ENCODE data around the gene VWC2L.

VWC2L gene

DNA sequence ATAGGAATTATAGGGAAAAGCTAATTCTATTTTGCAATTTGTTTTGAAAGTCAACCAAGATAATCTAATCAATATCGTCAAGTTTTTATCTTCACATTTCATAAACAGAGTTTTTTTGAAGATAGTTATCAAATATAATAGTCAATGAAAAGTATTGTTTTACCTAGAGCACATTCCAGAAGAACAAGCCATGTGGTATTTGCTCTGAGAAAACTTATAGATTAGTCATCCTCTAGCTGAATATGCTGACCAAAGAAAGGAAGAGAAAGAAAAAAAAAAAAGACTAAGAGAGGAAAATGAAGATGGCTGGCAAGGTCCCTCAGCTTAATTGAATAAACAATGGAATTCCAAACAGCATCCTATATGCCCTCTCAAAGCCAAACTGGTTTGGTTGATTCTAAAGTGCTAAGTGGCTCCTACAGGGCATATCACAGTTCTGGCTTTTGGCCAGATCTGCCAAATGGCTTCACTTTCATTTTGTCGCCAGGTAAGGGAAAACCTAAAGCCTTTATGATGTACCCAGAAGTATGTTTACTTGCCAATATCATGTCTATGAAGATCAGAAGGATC lies 132.6 kb downstream of the VWC2L start:
- FAIRE-seq: no peak

DNA sequence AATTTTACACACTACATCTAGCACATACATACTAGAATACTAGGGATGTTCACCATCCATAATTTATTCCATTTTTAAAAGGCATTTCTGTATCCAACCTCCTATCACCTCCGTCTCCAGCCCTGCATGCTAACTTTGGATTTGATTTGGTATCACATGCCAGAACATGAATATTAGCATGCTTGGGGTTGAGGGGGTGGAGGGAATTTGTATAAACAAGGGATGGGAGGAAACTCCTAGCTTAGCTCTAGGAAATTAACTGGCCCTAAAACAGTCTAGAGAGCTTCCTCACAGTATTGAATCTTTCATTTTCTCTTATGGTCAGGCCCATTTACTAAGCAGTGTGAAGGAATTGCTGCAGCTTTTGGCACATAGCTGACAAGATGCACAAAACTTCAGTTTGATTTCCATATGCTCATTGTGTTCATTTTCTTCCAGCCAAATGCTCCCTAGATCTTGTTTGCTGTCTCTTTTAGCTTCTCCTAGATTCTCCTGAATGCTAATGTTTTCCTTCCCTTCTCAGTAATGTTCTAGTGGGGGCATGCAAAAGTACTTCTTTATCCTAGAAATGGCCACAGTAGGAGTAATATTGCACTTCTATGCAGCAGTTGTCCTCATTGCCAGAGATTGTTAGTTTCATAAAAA lies 135.2 kb downstream of the VWC2L start:
- no peak for FAIRE-seq

DNA sequence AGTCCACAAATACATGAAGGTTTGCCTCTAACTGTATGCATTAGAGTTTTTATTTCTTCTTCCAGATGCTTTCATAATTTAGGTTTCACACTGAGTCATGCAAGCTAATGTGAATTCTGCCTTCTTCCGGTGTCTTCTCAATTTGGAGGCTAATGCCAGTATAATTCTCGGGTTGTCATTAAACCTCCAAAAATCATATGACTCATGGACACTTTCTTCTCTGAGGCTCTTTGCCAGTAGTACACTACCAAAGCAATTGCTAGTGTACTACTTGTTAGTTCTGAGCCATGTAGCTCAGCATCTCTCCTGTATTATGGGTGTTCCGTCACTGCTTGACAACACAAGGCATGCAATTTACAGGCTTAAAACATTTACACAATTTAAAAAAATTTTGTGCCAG lies 137.1 kb downstream of the VWC2L start:
- FAIRE-seq: no peak

DNA sequence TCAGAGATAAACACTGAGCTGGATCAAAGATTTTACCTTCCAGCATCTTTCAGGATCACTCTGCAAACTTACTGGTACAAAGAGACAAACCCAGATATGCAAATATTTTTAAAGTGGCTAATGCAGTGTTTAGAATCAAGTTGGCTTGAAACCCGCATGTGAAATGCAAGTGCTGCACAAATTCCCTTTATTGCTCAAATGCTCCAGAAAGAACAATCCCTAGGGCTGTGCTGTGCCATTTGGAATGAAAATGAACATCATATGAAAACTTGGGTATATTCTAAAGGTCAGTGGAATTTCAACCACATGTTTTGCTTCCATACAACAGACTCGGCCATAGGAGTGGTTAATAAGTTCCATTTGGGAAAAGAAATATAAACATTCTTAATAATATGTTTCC lies 139.1 kb downstream of the VWC2L start:
- no peak for FAIRE-seq

DNA sequence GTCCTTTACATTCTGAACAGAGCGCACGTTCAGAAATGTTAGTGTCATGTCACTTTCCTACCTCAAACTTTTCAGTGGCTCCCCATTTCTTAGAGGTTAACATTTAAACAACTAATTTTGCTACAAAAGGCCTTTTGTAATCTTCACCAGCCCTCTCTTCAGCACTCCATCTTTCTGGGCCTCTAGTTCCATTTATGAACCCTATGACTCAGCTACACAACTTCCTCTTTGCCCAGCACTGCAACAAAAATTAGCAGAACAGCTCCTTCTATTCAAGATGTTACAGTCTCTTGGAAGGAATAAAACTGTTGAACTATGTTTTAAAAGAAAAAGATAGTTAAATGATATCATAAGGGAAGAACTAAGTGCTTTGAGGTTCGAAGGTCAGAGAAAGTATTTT lies 139.9 kb downstream of the VWC2L start:
- FAIRE-seq: no peak

DNA sequence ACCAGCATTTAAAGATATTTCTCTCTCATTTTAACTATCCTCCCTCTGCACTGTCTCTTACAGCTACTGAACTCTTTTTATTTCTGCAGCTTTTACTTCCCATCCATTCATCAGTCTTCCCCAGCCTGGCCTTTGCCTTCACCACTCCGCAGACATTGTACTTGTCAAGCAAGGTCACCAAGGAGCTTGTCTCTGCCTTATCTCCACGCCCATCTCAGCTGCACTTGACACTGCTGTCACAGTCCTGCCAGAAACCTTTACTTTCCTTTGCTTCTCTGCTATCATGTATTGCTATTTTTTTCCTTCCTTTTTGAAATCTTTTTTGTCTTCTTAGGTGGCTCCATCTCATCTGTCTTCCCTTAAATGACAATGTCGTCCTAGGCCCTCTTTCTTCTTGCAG lies 147.0 kb downstream of the VWC2L start:
- no peak for FAIRE-seq

DNA sequence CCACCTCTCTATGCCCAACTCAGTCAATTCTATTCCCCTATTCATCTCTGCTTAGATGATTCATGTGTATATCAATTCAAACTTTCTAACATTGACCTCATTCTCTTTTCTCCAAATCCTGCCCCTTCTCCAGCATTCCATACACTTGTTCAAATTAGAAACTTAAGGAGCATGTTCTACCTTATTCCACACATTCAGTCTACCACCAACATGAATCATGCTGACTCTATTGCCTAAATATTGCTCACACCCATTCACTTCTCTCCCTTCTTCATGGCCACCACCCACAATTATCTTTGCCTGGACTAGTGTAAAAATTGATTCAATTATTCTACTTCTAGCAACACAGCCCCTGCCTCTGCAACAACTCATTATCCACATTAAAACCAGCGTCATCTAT lies 147.5 kb downstream of the VWC2L start:
- FAIRE-seq: no peak

DNA sequence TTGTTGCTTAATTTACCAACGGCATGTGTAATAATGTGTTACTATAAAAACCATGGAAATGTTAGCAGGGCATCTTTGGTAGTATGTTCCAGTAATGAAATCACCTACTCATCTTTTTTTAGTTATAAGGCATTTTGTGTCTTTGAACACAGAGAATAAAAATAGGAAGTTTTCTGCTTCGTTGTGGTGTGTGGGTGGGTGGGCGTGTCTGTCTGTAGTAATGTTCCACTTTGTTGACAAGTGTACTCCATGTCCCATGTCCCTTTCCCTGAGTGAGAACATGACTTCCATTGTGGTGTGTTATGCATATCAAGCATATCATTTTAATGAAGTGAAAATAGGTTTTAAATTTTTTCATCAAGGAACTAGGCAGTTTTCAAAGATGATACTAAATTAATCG lies 149.3 kb downstream of the VWC2L start:
- FAIRE-seq: no peak

DNA sequence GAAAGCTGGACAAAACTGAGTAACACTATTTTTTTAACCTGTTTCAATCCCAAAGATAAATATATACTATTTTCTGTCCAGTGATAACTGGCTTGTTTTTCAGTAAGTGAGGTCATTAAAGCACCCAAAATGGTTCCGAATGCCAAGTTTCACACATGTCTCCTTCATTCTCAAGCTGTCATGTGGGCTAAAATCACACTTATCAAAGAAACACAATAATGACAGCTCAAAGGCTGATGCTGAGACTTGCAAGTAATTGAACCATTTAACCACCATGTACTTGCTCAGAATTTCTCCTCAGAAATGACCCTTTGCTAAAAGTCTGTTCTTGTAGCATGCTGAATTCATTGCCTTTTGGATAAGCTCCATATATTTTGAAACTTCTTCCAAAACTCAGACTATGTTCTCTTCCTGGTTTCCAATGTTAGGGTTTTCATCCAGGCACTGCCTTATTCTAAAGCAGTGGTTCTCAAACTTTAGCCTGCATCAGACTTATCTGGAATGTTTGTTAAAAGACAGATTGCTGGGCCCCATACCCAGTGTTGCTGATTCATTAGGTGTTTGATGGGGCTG lies 149.8 kb downstream of the VWC2L start:
- FAIRE-seq: no peak

DNA sequence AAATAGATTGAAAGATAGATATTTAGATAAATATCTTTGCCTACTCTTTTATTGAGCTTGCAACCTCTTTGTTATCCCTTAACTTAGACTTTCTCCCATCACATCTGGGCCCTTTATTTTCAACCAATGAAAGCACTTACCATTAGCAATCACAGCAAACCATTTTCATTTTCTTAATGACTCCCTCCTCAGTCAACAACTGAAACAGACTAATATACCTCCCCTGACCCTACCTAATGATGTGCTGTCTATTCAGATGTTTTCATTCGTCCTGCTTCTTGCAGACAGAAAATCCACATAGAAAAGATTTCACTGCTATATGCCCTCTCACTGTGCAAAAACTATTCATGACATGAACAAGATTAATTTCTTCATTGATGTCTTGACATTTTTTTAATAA lies 154.4 kb downstream of the VWC2L start:
- FAIRE-seq: no peak

DNA sequence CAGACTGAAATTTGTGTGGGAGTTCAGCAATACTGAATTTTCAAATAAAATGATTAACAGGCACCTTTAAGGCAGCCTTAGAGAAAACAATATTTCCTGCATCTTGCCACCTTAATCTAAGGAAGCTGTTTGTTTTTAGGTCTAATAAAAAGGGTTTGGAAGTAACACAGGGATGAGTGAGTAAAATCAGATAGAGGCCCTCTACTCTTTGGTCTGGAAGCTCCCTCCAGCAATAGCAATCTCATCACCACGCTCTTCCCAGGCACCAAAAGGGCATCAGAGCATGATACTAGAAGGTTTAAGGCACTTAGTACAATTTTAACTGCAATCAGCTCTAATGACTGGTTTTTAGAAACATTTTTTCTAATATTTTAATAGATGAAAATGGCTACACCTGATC lies 155.6 kb downstream of the VWC2L start:
- FAIRE-seq: no peak

DNA sequence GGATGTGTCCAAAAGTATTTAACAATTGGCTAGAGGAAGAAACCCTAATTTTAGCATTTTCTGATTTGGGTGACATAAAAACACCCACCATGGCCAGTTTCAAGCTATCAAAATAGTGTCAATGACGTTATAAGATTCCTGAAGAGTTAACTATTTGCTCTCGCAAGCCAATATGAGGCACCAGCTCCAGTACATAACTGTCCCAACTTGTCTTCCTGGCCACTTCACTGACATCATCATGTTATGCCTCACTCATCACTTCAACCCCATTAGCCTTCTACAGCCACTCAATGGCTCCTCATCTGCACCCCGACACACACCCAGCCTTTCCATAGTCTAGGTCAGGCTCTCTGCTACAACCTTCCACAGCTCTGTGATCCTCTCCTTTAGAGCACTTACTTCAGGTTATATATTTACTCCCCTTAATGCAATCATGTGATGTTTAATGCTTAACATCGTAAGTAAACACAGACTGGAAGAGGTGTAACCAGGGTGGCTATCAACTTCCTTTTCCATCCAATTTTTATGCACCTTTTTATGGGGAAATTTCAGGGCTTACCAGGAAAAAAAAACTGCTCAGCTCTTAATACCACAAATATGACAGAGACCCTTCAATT lies 158.7 kb downstream of the VWC2L start:
- FAIRE-seq: no peak

DNA sequence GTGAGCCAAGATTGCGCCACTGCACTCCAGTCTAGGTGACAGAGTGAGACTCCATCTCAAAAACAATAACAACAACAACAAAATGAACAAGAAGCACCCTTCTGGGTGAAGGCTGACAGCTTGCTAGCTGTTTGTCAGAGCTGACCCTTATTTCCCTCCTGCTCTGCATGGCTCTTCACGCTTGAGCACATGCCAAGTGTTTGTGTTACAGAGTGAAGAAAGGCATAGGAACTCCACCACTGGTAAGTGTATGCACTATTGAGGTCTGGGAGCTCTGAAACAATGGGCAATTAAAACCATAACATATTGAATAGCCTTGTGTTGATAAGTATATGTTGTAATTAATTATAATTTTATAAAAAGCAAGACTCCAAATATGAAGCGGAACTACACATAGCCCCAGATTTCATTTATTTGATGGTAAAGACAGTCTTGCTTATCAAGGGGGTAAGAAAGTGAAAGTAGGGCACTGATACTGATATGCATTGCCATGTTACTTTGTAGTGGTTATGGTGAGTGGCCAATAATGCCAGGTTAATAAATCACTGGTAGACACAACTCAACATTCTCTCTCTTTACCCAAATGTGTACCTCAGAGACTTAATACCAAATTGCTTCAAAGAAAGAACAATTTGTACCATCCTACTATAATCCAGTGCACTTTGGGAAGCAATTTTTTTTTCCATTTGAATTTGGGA lies 163.4 kb downstream of the VWC2L start:
- no peak for FAIRE-seq

DNA sequence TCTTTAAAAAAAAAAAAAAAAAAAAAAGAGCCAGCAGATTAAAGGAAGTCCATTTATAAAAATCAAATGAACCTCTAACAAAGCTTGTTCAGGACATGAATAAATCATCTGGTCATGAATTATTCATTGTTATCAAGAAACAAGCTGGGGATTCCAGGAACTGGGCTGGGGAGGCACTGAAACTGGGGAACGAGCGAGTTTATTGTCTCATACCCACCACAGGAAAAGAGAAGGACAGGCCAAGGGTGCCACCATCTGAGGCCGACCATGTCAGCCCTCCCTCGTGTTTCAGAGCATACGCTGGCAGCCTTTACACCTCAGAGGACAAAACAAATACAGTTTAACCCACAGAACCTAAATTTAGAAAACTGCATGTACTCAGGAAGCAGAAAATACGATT lies 164.2 kb downstream of the VWC2L start:
- FAIRE-seq: no peak

DNA sequence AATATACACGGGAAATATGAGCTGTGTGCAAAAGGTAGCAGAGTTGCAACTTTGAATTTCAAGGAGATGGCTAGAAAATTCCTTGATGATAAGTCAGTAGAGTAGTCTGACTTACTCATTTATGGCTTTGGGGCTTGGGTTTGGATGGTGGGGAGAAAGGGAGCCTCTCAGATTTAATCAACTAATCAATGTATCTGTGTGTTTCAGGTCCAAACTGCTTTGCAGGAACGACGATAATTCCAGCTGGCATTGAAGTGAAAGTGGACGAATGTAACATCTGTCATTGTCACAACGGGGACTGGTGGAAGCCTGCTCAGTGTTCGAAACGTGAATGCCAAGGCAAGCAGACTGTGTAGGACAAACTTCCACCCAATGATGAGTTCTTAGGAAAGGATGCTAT lies 164.6 kb downstream of the VWC2L start:
- no peak for FAIRE-seq

DNA sequence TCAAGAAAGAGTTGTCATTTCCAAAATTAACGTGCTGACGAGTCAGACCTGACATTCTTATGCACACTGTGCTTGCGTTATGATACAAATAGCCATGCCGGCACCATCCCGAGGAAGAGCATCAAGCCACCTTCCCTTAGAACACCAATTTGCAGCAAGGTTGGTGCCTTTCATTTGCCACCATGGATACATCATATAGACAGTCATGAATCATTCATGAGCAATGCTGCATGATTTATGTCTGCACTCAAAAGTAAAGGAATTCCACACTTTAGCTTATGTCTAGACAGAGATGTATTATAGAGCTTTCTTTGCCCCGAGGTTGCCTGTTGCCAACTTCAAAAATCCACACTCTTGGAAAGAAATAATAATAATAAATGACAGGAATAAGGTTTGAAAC lies 166.9 kb downstream of the VWC2L start:
- no peak for FAIRE-seq

DNA sequence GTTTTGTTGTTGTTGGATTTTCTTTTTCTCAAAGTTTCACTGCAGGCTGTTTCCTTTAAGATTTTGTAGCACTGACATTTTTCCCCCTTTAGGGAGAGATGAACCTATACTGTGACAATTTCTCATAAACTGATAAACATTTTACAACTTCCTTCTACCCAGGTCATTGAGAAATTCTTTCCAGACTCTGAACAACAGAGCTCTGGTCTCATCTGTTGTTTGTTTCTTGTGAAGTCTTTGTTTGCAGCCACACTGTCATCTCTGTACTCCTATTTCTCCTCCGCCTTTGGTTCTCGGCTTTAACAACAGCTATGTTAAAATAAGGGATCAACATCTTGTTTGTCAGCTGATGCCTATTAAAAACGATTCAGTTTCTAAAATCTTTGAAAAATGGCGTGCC lies 167.6 kb downstream of the VWC2L start:
- no peak for FAIRE-seq

DNA sequence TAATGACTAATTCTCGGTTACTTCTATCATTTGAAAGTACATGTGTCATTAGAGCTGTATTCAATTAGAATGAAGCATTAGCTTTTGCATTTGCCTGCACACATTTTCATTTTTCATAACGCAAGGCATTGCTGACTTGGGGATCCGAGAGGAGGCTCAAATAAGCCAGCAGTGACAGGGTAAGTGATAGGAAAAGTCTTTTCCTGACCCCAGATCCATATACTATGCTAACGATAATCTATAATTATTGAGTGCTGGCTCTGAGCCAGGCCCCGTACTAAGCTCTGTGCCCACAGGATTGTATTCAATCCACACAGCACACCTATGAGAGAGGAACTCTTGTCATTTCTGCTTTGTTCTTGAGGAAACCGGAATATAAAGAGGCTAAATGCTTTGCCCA lies 168.2 kb downstream of the VWC2L start:
- FAIRE-seq: no peak

DNA sequence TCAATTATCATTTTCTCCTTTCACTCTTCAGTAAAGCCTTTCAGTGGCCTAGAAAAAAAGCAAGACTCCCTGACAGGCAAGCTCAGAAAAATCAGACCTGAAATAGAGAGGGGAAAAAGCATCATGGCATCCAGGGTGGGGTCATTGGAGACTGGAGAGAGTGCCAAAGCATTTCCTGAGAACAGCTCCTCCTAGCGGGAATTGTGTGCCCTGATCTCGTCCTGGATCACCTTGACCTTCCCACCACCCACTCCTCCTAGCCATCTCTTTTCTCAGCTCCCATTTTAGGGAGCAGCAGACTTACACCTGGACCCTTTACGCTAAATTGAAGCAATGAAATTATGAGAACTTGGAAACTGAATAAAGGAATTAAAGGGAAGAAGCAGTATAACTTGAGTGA lies 176.6 kb downstream of the VWC2L start:
- FAIRE-seq: no peak

DNA sequence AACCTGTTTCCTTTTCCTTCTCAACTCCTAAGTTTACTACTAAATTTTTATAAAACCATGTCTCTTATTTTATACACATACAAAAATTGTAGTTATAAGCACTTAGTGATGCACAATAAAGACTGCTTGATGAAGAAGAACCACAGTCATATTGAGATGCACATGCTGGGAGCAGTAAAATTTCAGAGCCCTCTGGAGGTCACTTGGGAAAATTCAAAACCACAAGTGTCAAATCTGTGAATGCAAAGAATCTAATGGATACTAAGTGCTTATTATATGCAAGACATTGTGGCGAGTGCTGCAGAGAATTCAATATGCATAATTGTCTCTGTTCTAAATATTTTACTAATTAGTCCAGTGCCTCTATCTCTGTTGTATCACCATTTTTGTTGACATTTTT lies 180.5 kb downstream of the VWC2L start:
- no peak for FAIRE-seq

DNA sequence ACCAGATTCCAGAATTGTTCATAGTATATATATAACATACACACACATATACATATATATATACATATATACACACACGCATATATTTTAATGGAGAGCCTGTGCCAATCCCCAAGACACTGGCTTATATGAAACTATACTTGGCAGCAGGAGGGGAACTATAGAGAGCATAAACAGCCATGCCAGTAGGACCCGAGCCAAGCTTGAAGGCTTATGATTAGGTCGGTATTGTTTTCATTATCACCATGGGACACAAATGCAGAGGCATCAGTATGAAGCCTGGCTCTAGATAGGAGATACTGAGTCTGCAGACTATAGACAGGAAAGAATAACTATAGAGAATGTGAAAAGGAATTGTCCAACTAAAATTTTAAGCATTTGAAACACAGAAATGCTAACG lies 181.2 kb downstream of the VWC2L start:
- no peak for FAIRE-seq

DNA sequence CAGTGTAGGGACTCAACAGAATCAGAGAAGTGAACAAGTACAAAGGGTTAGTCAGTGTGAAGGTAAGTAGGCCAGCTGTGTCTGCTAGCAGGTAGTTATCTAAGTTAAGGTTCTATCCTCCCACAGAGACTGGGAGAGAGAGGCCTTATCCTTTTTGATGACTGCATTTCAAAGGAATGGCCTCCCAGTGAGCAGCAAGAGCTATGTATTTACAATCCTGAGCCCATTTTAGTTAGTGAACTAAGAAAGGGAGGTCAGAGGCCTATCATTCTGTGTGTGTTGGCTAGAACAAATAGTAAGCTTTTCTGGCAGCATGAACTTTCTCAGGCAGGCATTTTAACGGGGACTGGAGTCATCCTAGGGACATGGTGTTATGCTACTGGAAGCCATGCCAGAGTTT lies 182.9 kb downstream of the VWC2L start:
- no peak for FAIRE-seq

DNA sequence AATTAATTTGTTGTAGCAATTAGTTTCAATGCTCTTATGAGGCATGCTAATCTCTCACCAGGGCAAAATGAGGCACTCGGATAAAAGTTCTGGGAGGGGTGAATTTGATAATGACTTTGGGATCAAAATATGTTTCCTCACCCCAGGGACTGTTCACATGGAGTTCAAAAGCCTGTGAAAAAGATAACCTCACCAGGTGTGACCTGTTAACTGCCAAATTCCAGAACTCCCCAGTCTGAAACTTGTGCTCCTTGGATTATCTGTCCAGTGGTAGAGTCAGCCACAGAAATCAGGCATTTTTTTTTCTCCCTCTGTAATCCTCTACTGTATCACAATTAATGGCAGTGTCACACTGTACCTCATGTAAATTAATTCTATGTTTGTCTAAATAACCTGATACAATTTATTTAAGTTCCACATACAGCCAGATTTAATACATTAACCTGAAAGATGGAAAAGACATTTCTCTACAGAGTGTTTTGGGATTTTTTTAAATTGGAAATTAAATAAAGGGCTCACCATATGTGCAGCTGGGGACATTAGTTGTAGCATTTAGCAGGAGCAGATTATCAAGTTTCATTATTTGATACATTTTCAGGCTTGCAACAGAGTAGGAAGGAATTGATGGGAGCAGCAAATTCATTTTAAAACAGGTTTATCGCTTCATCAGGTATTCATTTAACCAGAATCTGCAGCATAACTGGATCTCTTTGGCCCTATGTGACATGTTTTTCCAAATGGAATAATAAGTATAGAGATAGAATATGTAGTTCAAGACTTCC lies 191.2 kb downstream of the VWC2L start:
- FAIRE-seq: no peak

Measured in TTC549 (cell line).